NCI-H1092 (cell line): Measurements from ENCODE around the gene BET1L.
A peak's percentile ranks its signal among the peaks of the same experiment; 100 is the strongest.

Experiments used
- DNase-seq: peaks from one replicate; lab custom pipeline; 2025; lab: John Stamatoyannopoulos, UW

BET1L gene

GRCh38 chr11:209275-210121 is 2.3 kb upstream of the BET1L start:
- no peak for DNase-seq

- DNase-seq = no peak
Measured at GRCh38 chr11:208917-209260, 1.7 kb upstream of the BET1L start.

GRCh38 chr11:208181-208916 is 1.1 kb upstream of the BET1L start:
- DNase-seq = peak; percentile 52

- DNase-seq = no peak
Measured at GRCh38 chr11:207863-208180, 623 bp upstream of the BET1L start.

GRCh38 chr11:206526-207207 is 532 bp downstream of the BET1L start:
- DNase-seq = no peak

GRCh38 chr11:206002-206384 is 1.2 kb downstream of the BET1L start:
- DNase-seq = no peak

- no peak for DNase-seq
Measured at GRCh38 chr11:205221-206001, 1.8 kb downstream of the BET1L start.

GRCh38 chr11:204587-205109 is 2.6 kb downstream of the BET1L start:
- no peak for DNase-seq

- DNase-seq = no peak
Measured at GRCh38 chr11:203945-204586, 3.1 kb downstream of the BET1L start.

- no peak for DNase-seq
Measured at GRCh38 chr11:203056-203944, 3.9 kb downstream of the BET1L start.

GRCh38 chr11:202490-202889 is 4.7 kb downstream of the BET1L start:
- DNase-seq = no peak

- no peak for DNase-seq
Measured at GRCh38 chr11:201966-202365, 5.2 kb downstream of the BET1L start.

- DNase-seq = no peak
Measured at GRCh38 chr11:200224-201003, 6.8 kb downstream of the BET1L start.

- no peak for DNase-seq
Measured at GRCh38 chr11:199782-200181, 7.4 kb downstream of the BET1L start.

GRCh38 chr11:199004-199581 is 8.1 kb downstream of the BET1L start:
- no peak for DNase-seq

- no peak for DNase-seq
Measured at GRCh38 chr11:198236-198806, 8.9 kb downstream of the BET1L start.

GRCh38 chr11:197741-198235 is 9.4 kb downstream of the BET1L start:
- DNase-seq = no peak

- no peak for DNase-seq
Measured at GRCh38 chr11:196786-197731, 10.1 kb downstream of the BET1L start.
